Dendritic cell treated with granulocyte-macrophage colony-stimulating factor and Interleukin-4, amounts not matched to agents 40 ng/mL and 50 ng/mL, for 4 days (primary cell): ENCODE data around the gene LIG4.

Experiments used
- H3K27ac Mint-ChIP-seq: one replicate; pipeline ENCODE4 v1.8.0; 2022; ENCODE audit warnings: mild to moderate bottlenecking, mixed read lengths
- H3K27me3 Mint-ChIP-seq: one replicate; pipeline ENCODE4 v1.8.0; 2022; ENCODE audit warnings: mild to moderate bottlenecking, mixed read lengths
- H3K36me3 Mint-ChIP-seq: one replicate; pipeline ENCODE4 v1.8.0; 2022; ENCODE audit warnings: low read depth, mixed read lengths
- H3K4me1 Mint-ChIP-seq: one replicate; pipeline ENCODE4 v1.8.0; 2022; ENCODE audit warnings: low read depth, mixed read lengths
- H3K4me3 Mint-ChIP-seq: one replicate; pipeline ENCODE4 v1.8.0; 2022; ENCODE audit warnings: mild to moderate bottlenecking, moderate library complexity, mixed read lengths
- H3K9me3 Mint-ChIP-seq: one replicate; pipeline ENCODE4 v1.8.0; 2022; ENCODE audit warnings: mixed read lengths
- intact Hi-C: fragments of 100-400 bp; cut with micrococcal nuclease; formaldehyde crosslinking; loops from one replicate; pipeline ENCODE4 v1.15.0; 2022

Gene LIG4

GRCh38 chr13:108176685-108177274 is 38.6 kb downstream of the LIG4 start:
- intact Hi-C loops: loop anchor here (2.0 kb wide), 1 partner anchor 718 kb away; no protein-coding TSS in a partner anchor
- no peaks in the 10 kb centered on the region for H3K36me3 Mint-ChIP-seq

GRCh38 chr13:108168929-108169328 is 46.4 kb downstream of the LIG4 start:
- Mint-ChIP-seq H3K36me3 (no peaks in the 10 kb centered on the region), H3K27ac (no peak overlapping the region), H3K9me3 (peaks cover 22% of the 10 kb centered on the region), H3K4me3 (no peak overlapping the region), H3K4me1 (no peaks in the 10 kb centered on the region), H3K27me3 (no peaks in the 10 kb centered on the region)
- intact Hi-C loops: no loop called here

More at GRCh38 chr13:108176685-108177274, 38.6 kb downstream of the LIG4 start:
- Mint-ChIP-seq H3K27me3 (no peaks in the 10 kb centered on the region), H3K27ac (no peak overlapping the region), H3K4me3 (no peak overlapping the region), H3K4me1 (no peaks in the 10 kb centered on the region), H3K9me3 (peaks cover 6% of the 10 kb centered on the region)

- Mint-ChIP-seq H3K4me1 (no peaks in the 10 kb centered on the region), H3K36me3 (no peaks in the 10 kb centered on the region), H3K4me3 (no peak overlapping the region), H3K27ac (no peak overlapping the region), H3K27me3 (no peaks in the 10 kb centered on the region), H3K9me3 (peaks cover 9% of the 10 kb centered on the region)
- intact Hi-C loops: no loop called here
Measured at GRCh38 chr13:108166078-108166477, 49.3 kb downstream of the LIG4 start.

- H3K27ac Mint-ChIP-seq: no peak overlapping the region
- H3K4me3 Mint-ChIP-seq: no peak overlapping the region
- H3K36me3 Mint-ChIP-seq: no peaks in the 10 kb centered on the region
- no peaks in the 10 kb centered on the region for H3K9me3 Mint-ChIP-seq
- no peaks in the 10 kb centered on the region for H3K4me1 Mint-ChIP-seq
- H3K27me3 Mint-ChIP-seq: no peaks in the 10 kb centered on the region
- intact Hi-C loops: no loop called here
Measured at GRCh38 chr13:108158746-108159145, 56.6 kb downstream of the LIG4 start.
